Pancreas (tissue), 10 donors: ENCODE measurements around the gene NASP. TPM values are rescaled to one million over a fixed set of nuclear protein-coding genes. Genes with fewer than 3 reads are reported as not detected.

Source experiments
- ATAC-seq, 4 donors: fragments of 200-7000 bp; cut with Tn5 transposase; one replicate each; pipeline versions ENCODE4 v1.8.0 to v1.9.1; 2020; ENCODE audit warnings: mild to moderate bottlenecking in 4 of 4, moderate library complexity in 4 of 4
- DNase-seq, 6 donors: peaks; one replicate each; pipeline ENCODE4 v3.0.0-alpha.2; 2020
- FAIRE-seq: peaks from 2 replicates; lab custom pipeline; 2012; peaks lifted over from hg19 to GRCh38; lab: Jason Lieb, UNC
- H3K27ac ChIP-seq, 4 donors: fragments of 200-600 bp; sonication (generic); 1 replicate in 3 of 4; 2 replicates in 1 of 4; pipeline versions ENCODE4 v1.5.0 to v1.8.0; 2020
- H3K27me3 ChIP-seq, 4 donors: fragments of 200-600 bp; one replicate each; pipeline ENCODE4 v1.8.0; 2021
- H3K36me3 ChIP-seq, 3 donors: fragments of 200-600 bp; sonication (generic) in 1 of 3; one replicate each; pipeline versions ENCODE4 v1.5.0 to v1.8.0; 2020 to 2021
- H3K4me1 ChIP-seq, 3 donors: fragments of 200-600 bp; one replicate each; pipeline ENCODE4 v1.8.0; 2021
- H3K4me3 ChIP-seq, 4 donors: fragments of 200-600 bp; sonication (generic) in 2 of 4; one replicate each; pipeline versions ENCODE4 v1.5.0 to v1.8.0; 2020 to 2021
- H3K9me3 ChIP-seq, 4 donors: fragments of 200-600 bp; one replicate each; pipeline ENCODE4 v1.8.0; 2021
- CTCF ChIP-seq, 4 donors: fragments of 200-600 bp; sonication (generic) in 3 of 4; IDR thresholded peaks; one replicate each; pipeline versions ENCODE4 v1.5.0 to v1.8.0; 2021; ENCODE audit warnings: antibody characterized with exemption in 4 of 4
- WGBS, 2 donors: extraction: QIAGEN DNeasy Blood & Tissue Kit; methylation state at CpG; one replicate each; pipeline ENCODE4 v1.1.7; 2013; 5-methylcytosine and 5-hydroxymethylcytosine counted together
- intact Hi-C, 3 donors: fragments of 100-400 bp; cut with DNase I; formaldehyde crosslinking; loops; one replicate each; pipeline versions ENCODE4 v1.11.1 to v1.14.2; 2022
- polyA plus RNA-seq, 2 donors: library from polyadenylated mRNA; stranded (reverse); fragments of 200-250 nt; gene quantifications; one replicate each; pipeline ENCODE4 v1.2.3, GENCODE V29; 2013
- total RNA-seq, 6 donors: library from RNA; stranded (reverse); fragmentation: NEBNext Ultra II Directional in 4 of 6; extraction: Animal tissue kit (Norgen Biotek cat#: 25700) in 4 of 6; gene quantifications; one replicate each; pipeline versions ENCODE4 v1.2.1 to v1.2.4, GENCODE V29; 2021 to 2023
- donor health status: healthy with polysubstance abuse.
- donor health status: DM: no; HTN: no; CAD: no; lungs with moderate emphysema.
- donor health status: DM: no; HTN: no; CAD: no.
- donor health status: control.
- donor health status: control.
- donor health status: Bipolar disorder and iron deficiency.
- donor health status: DM: yes; HTN: yes; CAD: no.
- donor health status: DM: no; HTN: no; CAD: no.
- donor health status: DM: no; HTN: no; CAD: no.
- donor health status: DM: yes; HTN: yes; CAD: no.

The NASP gene
- total and polyA plus RNA-seq, 8 donors = 14.5 to 113 (median 25.3) TPM

GRCh38 chr1:45620588-45621500, 37.0 kb downstream of the NASP start:
- Histone ChIP-seq H3K4me3 (no peak overlapping the region), H3K27me3 (no peaks in the 10 kb centered on the region), H3K36me3 (peaks cover 0 to 25% (median 24%) of the 10 kb centered on the region in 3 donors), H3K9me3 (no peaks in the 10 kb centered on the region), H3K27ac (no peak overlapping the region), H3K4me1 (no peaks in the 10 kb centered on the region)
- FAIRE-seq (no peak), ATAC-seq (no peak), DNase-seq (no peak)
- WGBS, 2 donors = 87 to 90% methylated on average over 17 of the region's 17 CpGs
- intact Hi-C loops = no loop called here
- no peak for TF ChIP-seq CTCF (IDR thresholded peaks at IDR 0.05)

- no peak for TF ChIP-seq CTCF (IDR thresholded peaks at IDR 0.05)
- intact Hi-C loops = no loop called here
- no peak for FAIRE-seq
- no peak for DNase-seq
- no peaks in the 10 kb centered on the region for H3K27me3 ChIP-seq
- no peak overlapping the region for H3K4me3 ChIP-seq
- no peak overlapping the region for H3K27ac ChIP-seq
- peaks cover 0 to 19% (median 18%) of the 10 kb centered on the region in 3 donors for H3K36me3 ChIP-seq
- no peaks in the 10 kb centered on the region for H3K4me1 ChIP-seq
- WGBS, 2 donors = 48 to 51% methylated on average over 3 of the region's 3 CpGs
- ATAC-seq = peak in 3 of 4 donors; percentile 11 to 49 (median 45)
- H3K9me3 ChIP-seq = no peaks in the 10 kb centered on the region
Observed at GRCh38 chr1:45621501-45621836, 37.6 kb downstream of the NASP start.

GRCh38 chr1:45621895-45622523, 38.2 kb downstream of the NASP start:
- Histone ChIP-seq H3K4me3 (no peak overlapping the region), H3K4me1 (no peaks in the 10 kb centered on the region), H3K9me3 (no peaks in the 10 kb centered on the region), H3K36me3 (peaks cover 0 to 15% (median 13%) of the 10 kb centered on the region in 3 donors), H3K27ac (no peak overlapping the region), H3K27me3 (no peaks in the 10 kb centered on the region)
- peak in 1 of 4 donors; percentile 8 for ATAC-seq
- 73 to 77% methylated on average over 18 of the region's 18 CpGs for WGBS, 2 donors
- intact Hi-C loops = no loop called here
- DNase-seq = peak in 1 of 6 donors; percentile 62
- FAIRE-seq = no peak
- no peak for TF ChIP-seq CTCF (IDR thresholded peaks at IDR 0.05)

- intact Hi-C loops = no loop called here
- no peak for TF ChIP-seq CTCF (IDR thresholded peaks at IDR 0.05)
- DNase-seq (peak in 2 of 6 donors; percentile 58 to 69), ATAC-seq (peak in 3 of 4 donors; percentile 7 to 15 (median 13)), FAIRE-seq (no peak)
- no peak overlapping the region for H3K4me3 ChIP-seq
- H3K9me3 ChIP-seq = no peaks in the 10 kb centered on the region
- H3K27ac ChIP-seq = no peak overlapping the region
- no peaks in the 10 kb centered on the region for H3K4me1 ChIP-seq
- WGBS, 2 donors = 84 to 85% methylated on average over 72 to 78 of the region's 78 CpGs
- peaks cover 4 to 10% (median 8%) of the 10 kb centered on the region in 3 donors for H3K36me3 ChIP-seq
- H3K27me3 ChIP-seq = no peaks in the 10 kb centered on the region
Observed at GRCh38 chr1:45622524-45623394, 38.9 kb downstream of the NASP start.
